IMR-90 (cell line): ENCODE measurements around the gene WWP2. TPM values are rescaled to one million over a fixed set of nuclear protein-coding genes. Genes with fewer than 3 reads are reported as not detected.
"Not testable (repeated sequence)": the region's sequence is repeated elsewhere in the genome, so short reads cannot be mapped to it uniquely, and the experiment has no call there.

Source experiments
- ATAC-seq: fragments of 200-7000 bp; cut with Tn5 transposase; 2 replicates; pipeline ENCODE4 v1.9.1; 2020; ENCODE audit warnings: low read depth, mild to moderate bottlenecking, moderate library complexity
- BruUV-seq: library from RNA; stranded (reverse); fragments of 400-500 nt; replicated peaks from 2 replicates; lab custom pipeline; 2021; lab: Mats Ljungman, UMichigan
- CTCF ChIA-PET: fragments of 300-600 bp; formaldehyde crosslinking; extraction: SDS; loops from one replicate; lab custom pipeline; 2021; ENCODE audit warnings: antibody characterized with exemption; lab: Yijun Ruan, JAX
- POLR2A ChIA-PET: fragments of 300-600 bp; sonication (Branson Sonifier 250); formaldehyde crosslinking; loops from one replicate; lab custom pipeline; 2022; ENCODE audit warnings: antibody characterized with exemption; ENCODE audit not compliant: unreplicated experiment; lab: Charles Lee
- DNase-seq: peaks from one replicate; pipeline ENCODE4 v3.0.0; 2013
- H2AFZ ChIP-seq: replicated peaks from 2 replicates; pipeline ENCODE3; 2013; ENCODE audit warnings: low read length, mild to moderate bottlenecking; ENCODE audit not compliant: poor library complexity
- H2AK5ac ChIP-seq: 2 replicates; pipeline ENCODE4 v1.6.1; 2013; ENCODE audit warnings: low read depth, low read length, inconsistent platforms
- H2AK9ac ChIP-seq: replicated peaks from 2 replicates; pipeline ENCODE3; 2013; ENCODE audit warnings: mild to moderate bottlenecking, low read depth, low read length, moderate library complexity; ENCODE audit not compliant: poor library complexity
- H2BK120ac ChIP-seq: 2 replicates; pipeline ENCODE4 v1.6.1; 2013; ENCODE audit warnings: low read depth, low read length, inconsistent platforms
- H2BK15ac ChIP-seq: 3 replicates; pipeline ENCODE4 v1.6.1; 2013; ENCODE audit warnings: low read depth, low read length, inconsistent platforms
- H2BK20ac ChIP-seq: 2 replicates; pipeline ENCODE4 v1.6.1; 2013; ENCODE audit warnings: low read depth, mild to moderate bottlenecking, inconsistent platforms, low read length, moderate library complexity
- H2BK5ac ChIP-seq: 2 replicates; pipeline ENCODE4 v1.6.1; 2013; ENCODE audit warnings: mild to moderate bottlenecking, low read depth, low read length, inconsistent platforms; ENCODE audit not compliant: poor library complexity, severe bottlenecking
- H3K14ac ChIP-seq: replicated peaks from 2 replicates; pipeline ENCODE4 v1.6.1; 2013; ENCODE audit warnings: low read depth, low read length, inconsistent platforms
- H3K18ac ChIP-seq: 2 replicates; pipeline ENCODE4 v1.6.1; 2013; ENCODE audit warnings: low read depth, low read length, control low read depth
- H3K23ac ChIP-seq: 2 replicates; pipeline ENCODE4 v1.6.1; 2013; ENCODE audit warnings: low read depth, low read length, inconsistent platforms
- H3K27ac ChIP-seq: 2 replicates; pipeline ENCODE4 v1.5.1; 2013; ENCODE audit warnings: mild to moderate bottlenecking, control low read depth, low read length; ENCODE audit not compliant: insufficient read depth
- H3K27me3 ChIP-seq: 2 replicates; pipeline ENCODE4 v1.6.1; 2013; ENCODE audit warnings: low read length; ENCODE audit not compliant: control insufficient read depth, insufficient read depth
- H3K36me3 ChIP-seq: 2 replicates; pipeline ENCODE4 v1.6.1; 2013; ENCODE audit warnings: low read length, mixed read lengths; ENCODE audit not compliant: control insufficient read depth, insufficient read depth
- H3K4ac ChIP-seq: 2 replicates; pipeline ENCODE4 v1.6.1; 2013; ENCODE audit warnings: low read depth, low read length, inconsistent platforms
- H3K4me1 ChIP-seq: 2 replicates; pipeline ENCODE4 v1.6.1; 2013; ENCODE audit warnings: low read length, mixed read lengths; ENCODE audit not compliant: control insufficient read depth, insufficient read depth
- H3K4me2 ChIP-seq: 2 replicates; pipeline ENCODE4 v1.6.1; 2013; ENCODE audit warnings: low read depth, mild to moderate bottlenecking, control low read depth, low read length, moderate library complexity
- H3K4me3 ChIP-seq: 2 replicates; pipeline ENCODE4 v1.5.1; 2013; ENCODE audit warnings: low read depth, mild to moderate bottlenecking, control low read depth, low read length, moderate library complexity; ENCODE audit not compliant: insufficient read depth
- H3K56ac ChIP-seq: 2 replicates; pipeline ENCODE4 v1.6.1; 2013; ENCODE audit warnings: low read length, inconsistent platforms; ENCODE audit not compliant: insufficient read depth; ENCODE audit errors: extremely low read depth
- H3K79me1 ChIP-seq, 2 experiments: 2 replicates each; pipeline ENCODE4 v1.6.1; 2013; ENCODE audit warnings: low read length in 2 of 2, inconsistent platforms in 1 of 2, low read depth in 1 of 2
- H3K9ac ChIP-seq: 2 replicates; pipeline ENCODE4 v1.6.1; 2013; ENCODE audit warnings: low read depth, low read length, control low read depth
- H3K9me1 ChIP-seq: 2 replicates; pipeline ENCODE4 v1.6.1; 2013; ENCODE audit warnings: low read length, inconsistent platforms; ENCODE audit not compliant: insufficient read depth
- H3K9me3 ChIP-seq: 2 replicates; pipeline ENCODE4 v1.6.1; 2013; ENCODE audit warnings: low read length; ENCODE audit not compliant: control insufficient read depth, insufficient read depth
- H4K20me1 ChIP-seq: 2 replicates; pipeline ENCODE4 v1.6.1; 2013; ENCODE audit warnings: low read length, inconsistent platforms; ENCODE audit not compliant: insufficient read depth
- H4K5ac ChIP-seq: 2 replicates; pipeline ENCODE4 v1.6.1; 2013; ENCODE audit warnings: mild to moderate bottlenecking, low read depth, low read length, control low read depth
- H4K8ac ChIP-seq, 2 experiments: 2 replicates each; pipeline ENCODE4 v1.6.1; 2013; ENCODE audit warnings: low read depth in 2 of 2, low read length in 2 of 2, control low read depth in 1 of 2, inconsistent platforms in 1 of 2
- H4K91ac ChIP-seq: 2 replicates; pipeline ENCODE4 v1.6.1; 2013; ENCODE audit warnings: low read depth, low read length, inconsistent platforms; ENCODE audit not compliant: insufficient read depth
- WGBS, 2 experiments: methylation state at CpG; one replicate each; pipeline versions ENCODE4 v1.1.5 to v1.1.7; 2013; ENCODE audit warnings: missing lambda C conversion rate in 2 of 2; ENCODE audit not compliant: insufficient read length in 1 of 2; ENCODE audit errors: extremely low coverage in 2 of 2; 5-methylcytosine and 5-hydroxymethylcytosine counted together
- dilution Hi-C: fragments of 300-500 bp; cut with HindIII; formaldehyde crosslinking; loops from one replicate; pipeline ENCODE4 v1.14.3; 2018; ENCODE audit warnings: low sequenced_read_pairs; ENCODE audit not compliant: unreplicated experiment
- in situ Hi-C: fragments of 300-500 bp; cut with MboI; formaldehyde crosslinking; loops from 3 replicates; pipeline ENCODE4 v1.14.3; 2019; ENCODE audit warnings: low sequenced_read_pairs, inconsistent platforms, mixed read lengths
- intact Hi-C: fragments of 100-400 bp; cut with micrococcal nuclease; formaldehyde crosslinking; loops from 2 replicates; pipeline ENCODE4 v1.10.0; 2022
- polyA plus RNA-seq, 3 experiments: library from polyadenylated mRNA; depleted of rRNA; stranded (reverse); fragments of >200 nt; gene quantifications; 2 replicates each; pipeline ENCODE4 v1.2.3, GENCODE V29; 2012; ENCODE audit warnings: low replicate concordance in 1 of 3
- total RNA-seq: library from RNA; depleted of rRNA; stranded (reverse); fragments of >200 nt; gene quantifications from 2 replicates; pipeline ENCODE4 v1.2.3, GENCODE V29; 2012

The WWP2 gene
- total and polyA plus RNA-seq, 2 of the 4 experiments (the other 2 are of a cell fraction), result 12.7 to 13.7 TPM

GRCh38 chr16:69967688-69968087, 205.6 kb downstream of the WWP2 start:
- no CpG with 5 or more reads among the region's 5 CpGs for WGBS, 2 experiments
- H3K23ac ChIP-seq, H4K91ac ChIP-seq, DNase-seq, H3K4ac ChIP-seq, in situ Hi-C loops, H3K14ac ChIP-seq, H3K27me3 ChIP-seq, H2AFZ ChIP-seq, H2AK5ac ChIP-seq, H2BK15ac ChIP-seq, dilution Hi-C loops, H3K9me1 ChIP-seq, H3K4me1 ChIP-seq, intact Hi-C loops, H3K4me3 ChIP-seq, POLR2A ChIA-PET, ATAC-seq, H3K9me3 ChIP-seq, H2AK9ac ChIP-seq, H3K27ac ChIP-seq, H4K20me1 ChIP-seq, H2BK120ac ChIP-seq, H4K5ac ChIP-seq, H3K9ac ChIP-seq, H2BK5ac ChIP-seq, CTCF ChIA-PET, H3K4me2 ChIP-seq, H4K8ac ChIP-seq, H3K79me1 ChIP-seq, BruUV-seq, H2BK20ac ChIP-seq, H3K36me3 ChIP-seq, H3K18ac ChIP-seq, H3K56ac ChIP-seq: not testable (repeated sequence)

GRCh38 chr16:69968125-69968524, 206.0 kb downstream of the WWP2 start:
- POLR2A ChIA-PET, H2BK20ac ChIP-seq, ATAC-seq, H3K56ac ChIP-seq, H3K9me1 ChIP-seq, H4K8ac ChIP-seq, H3K27ac ChIP-seq, BruUV-seq, DNase-seq, H3K4ac ChIP-seq, H2BK15ac ChIP-seq, H3K79me1 ChIP-seq, H3K4me2 ChIP-seq, H3K4me1 ChIP-seq, H2BK5ac ChIP-seq, H4K5ac ChIP-seq, intact Hi-C loops, H2BK120ac ChIP-seq, H2AFZ ChIP-seq, H3K9me3 ChIP-seq, in situ Hi-C loops, H4K91ac ChIP-seq, H2AK5ac ChIP-seq, H3K36me3 ChIP-seq, H3K9ac ChIP-seq, H4K20me1 ChIP-seq, H3K14ac ChIP-seq, H3K23ac ChIP-seq, H3K18ac ChIP-seq, dilution Hi-C loops, CTCF ChIA-PET, H3K27me3 ChIP-seq, H2AK9ac ChIP-seq, H3K4me3 ChIP-seq: not testable (repeated sequence)
- no CpG with 5 or more reads among the region's 10 CpGs for WGBS, 2 experiments
